ENCODE results near the gene UNC93A. TPM values are rescaled to one million over a fixed set of nuclear protein-coding genes. Genes with fewer than 3 reads are reported as not detected.
"Not testable (repeated sequence)": the region's sequence is repeated elsewhere in the genome, so short reads cannot be mapped to it uniquely, and the experiment has no call there.

The UNC93A gene
- total RNA-seq, 4 donors from 2014 or later, result 38.0 to 111 (median 76.1) TPM

GRCh38 chr6:167356874-167357273 lies 65.8 kb downstream of the UNC93A start:
- TF ChIP-seq POLR2A (IDR thresholded peaks at IDR 0.05) (no peak), CTCF (IDR thresholded peaks at IDR 0.05) (no peak)
- no peak for DNase-seq (ENCODE audit: low spot score in 2 of 2)
- H3K4me3 ChIP-seq (ENCODE audit: low read depth, poor library complexity, severe bottlenecking), result no peak overlapping the region
- 69 to 74% methylated on average over 3 of the region's 3 CpGs for WGBS, 2 donors
- intact Hi-C loops (cut with DNase I; ENCODE audit: low total_unique reads), result no loop called here

- WGBS, 2 donors, result 10 to 36% methylated on average over 4 of the region's 11 CpGs
- H3K4me3 ChIP-seq (ENCODE audit: low read depth, poor library complexity, severe bottlenecking); intact Hi-C loops (cut with DNase I; ENCODE audit: low total_unique reads); DNase-seq (ENCODE audit: low spot score in 2 of 2): not testable (repeated sequence)
Observed at GRCh38 chr6:167358394-167358793, 67.3 kb downstream of the UNC93A start.

- DNase-seq (ENCODE audit: low spot score in 2 of 2); H3K4me3 ChIP-seq (ENCODE audit: low read depth, poor library complexity, severe bottlenecking); intact Hi-C loops (cut with DNase I; ENCODE audit: low total_unique reads): not testable (repeated sequence)
- WGBS, 2 donors, result 44 to 50% methylated on average over 1 of the region's 1 CpG
Observed at GRCh38 chr6:167361170-167361569, 70.1 kb downstream of the UNC93A start.

Other genes starting within 250 kb of the UNC93A start
- 1 to 10 TPM in 1 of 4 donors, under 1 TPM in 2, not detected in 1; 0.42 to 1.5 (median 0.49) TPM for gene CCR6, start 168.2 kb upstream of the UNC93A start, total RNA-seq
- gene GPR31, start 133.3 kb upstream of the UNC93A start, total RNA-seq, result not detected
- gene TTLL2, start 33.8 kb downstream of the UNC93A start, total RNA-seq, result under 1 TPM in 1 of 4 donors, not detected in 3; 0.10 TPM